Ovary (tissue), 9 donors: Measurements from ENCODE around the gene B4GAT1. TPM values are rescaled to one million over a fixed set of nuclear protein-coding genes. Genes with fewer than 3 reads are reported as not detected.

ENCODE experiments used
- DNase-seq, 5 donors: peaks; one replicate each; pipeline ENCODE4 v3.0.0-alpha.2; 2019 to 2020
- H3K27ac ChIP-seq, 2 donors: fragments of 200-600 bp; one replicate each; pipeline versions ENCODE4 v1.5.1 to v1.8.0; 2019 to 2022
- H3K27me3 ChIP-seq: fragments of 200-600 bp; one replicate; pipeline ENCODE4 v1.8.0; 2022
- H3K36me3 ChIP-seq: fragments of 200-600 bp; sonication (generic); one replicate; pipeline ENCODE4 v1.5.1; 2019
- H3K4me1 ChIP-seq: one replicate; pipeline ENCODE4 v1.8.1; 2013; ENCODE audit warnings: mild to moderate bottlenecking, moderate library complexity; ENCODE audit not compliant: insufficient read depth
- H3K4me3 ChIP-seq: fragments of 200-600 bp; sonication (generic); one replicate; pipeline ENCODE4 v1.5.1; 2017
- H3K9me3 ChIP-seq, 2 donors: fragments of 200-600 bp in 1 of 2; sonication (generic) in 1 of 2; one replicate each; pipeline versions ENCODE4 v1.5.1 to v1.8.1; 2013 to 2019; ENCODE audit warnings: mild to moderate bottlenecking in 1 of 2, moderate library complexity in 1 of 2
- CTCF ChIP-seq, 3 donors: fragments of 450-650 bp in 2 of 3; fragments of 200-600 bp in 1 of 3; IDR thresholded peaks; one replicate each; pipeline versions ENCODE4 v1.5.1 to v1.8.0; 2016 to 2022; ENCODE audit warnings: antibody characterized with exemption in 3 of 3, mild to moderate bottlenecking in 1 of 3
- EP300 ChIP-seq: sonication (generic); formaldehyde crosslinking; IDR thresholded peaks from one replicate; pipeline ENCODE4 v1.6.1; 2017; ENCODE audit warnings: antibody characterized with exemption
- POLR2A ChIP-seq: fragments of 450-650 bp; IDR thresholded peaks from one replicate; pipeline ENCODE4 v1.6.1; 2017; ENCODE audit warnings: antibody characterized with exemption, mild to moderate bottlenecking, moderate library complexity
- WGBS, 3 donors: extraction: QIAGEN DNeasy Blood & Tissue Kit in 1 of 3; methylation state at CpG; one replicate each; pipeline versions ENCODE4 v1.1.5 to v1.1.7; 2013 to 2017; 5-methylcytosine and 5-hydroxymethylcytosine counted together
- intact Hi-C, 4 donors: fragments of 100-400 bp; cut with DNase I; formaldehyde crosslinking; loops; one replicate each; pipeline versions ENCODE4 v1.11.0 to v1.15.1; 2022 to 2023
- polyA plus RNA-seq, 2 donors: library from polyadenylated mRNA; stranded (reverse); fragments of 200-250 nt in 1 of 2; fragments of 350-450 nt in 1 of 2; fragmentation: Illumina TruSeq in 1 of 2; extraction: RNeasy Lipid Tissue Mini Kit (QIAGEN cat#74804) in 1 of 2; gene quantifications; one replicate each; pipeline ENCODE4 v1.2.3, GENCODE V29; 2013 to 2014
- total RNA-seq, 7 donors: library from RNA; depleted of rRNA in 2 of 7; stranded (reverse); fragments of >200 nt in 2 of 7; fragmentation: NEBNext Ultra II Directional in 3 of 7; extraction: Animal tissue kit (Norgen Biotek cat#: 25700) in 3 of 7; gene quantifications; one replicate each; pipeline versions ENCODE4 v1.1.0 to v1.2.4, GENCODE V29; 2016 to 2023
- donor health status: DM: no; HTN: no; CAD: no; lungs with moderate emphysema.
- donor health status: DM: no; HTN: no; CAD: no.
- donor health status: Bipolar disorder and iron deficiency.
- donor health status: DM: yes; HTN: yes; CAD: no.
- donor health status: DM: no; HTN: no; CAD: no.
- donor health status: DM: yes; HTN: yes; CAD: no.

The B4GAT1 gene
- total and polyA plus RNA-seq, 9 donors = 30.7 to 54.2 (median 39.9) TPM

GRCh38 chr11:66335531-66336233, 11.7 kb downstream of the B4GAT1 start:
- Histone ChIP-seq H3K36me3 (no peaks in the 10 kb centered on the region), H3K27ac (peak overlapping the region in 1 of 2 donors; percentile 5), H3K4me3 (peak overlapping the region; percentile 44)

DNA sequence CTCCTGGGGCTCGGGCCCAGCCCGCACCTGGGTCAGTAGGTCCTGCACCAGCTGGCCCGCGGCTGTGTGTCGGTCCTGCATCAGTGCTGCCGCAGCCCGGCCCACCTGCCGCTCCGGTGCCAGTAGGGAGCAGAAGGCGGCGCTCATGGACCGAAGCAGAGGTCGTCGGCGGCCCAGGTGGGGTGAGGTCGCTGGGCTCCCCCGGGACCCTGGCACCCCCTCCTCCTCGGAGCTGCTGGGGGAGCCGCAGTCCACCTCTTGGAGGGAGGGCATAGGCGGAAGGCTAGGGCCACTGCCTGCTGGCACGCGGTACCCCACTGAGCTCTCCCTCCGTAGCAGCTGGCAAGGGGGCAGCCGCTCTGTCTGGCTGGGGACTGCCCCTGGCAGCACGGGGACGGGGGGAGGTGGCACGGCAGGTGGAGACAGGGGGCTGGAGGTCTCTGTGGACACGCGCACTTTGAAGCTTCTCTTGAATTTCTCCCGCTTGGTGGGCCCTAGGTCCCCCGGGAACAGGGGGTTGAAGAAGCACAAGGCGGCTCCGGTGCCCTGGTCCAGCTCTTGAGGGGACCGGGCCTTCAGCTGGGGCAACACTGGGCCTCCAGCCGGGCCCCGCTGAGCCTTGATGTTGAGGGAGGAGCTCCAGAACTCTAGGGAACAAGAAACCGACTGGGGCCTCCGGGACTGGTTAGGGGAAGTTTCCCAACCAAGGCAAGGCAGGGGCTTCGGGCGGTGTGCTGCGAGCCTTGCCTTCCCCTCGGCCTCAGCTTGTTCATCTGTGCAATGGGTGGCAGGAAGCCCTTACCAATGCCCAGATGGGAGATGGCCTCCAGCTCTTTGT, 12.6 kb downstream of the B4GAT1 start:
- DNase-seq = peak in 2 of 5 donors; percentile 31 to 41
- no peaks in the 10 kb centered on the region for H3K9me3 ChIP-seq
- TF ChIP-seq EP300 = no peak
- no peak for TF ChIP-seq POLR2A
- TF ChIP-seq CTCF (IDR thresholded peaks at IDR 0.05) = no peak
- H3K4me1 ChIP-seq = peaks cover 13% of the 10 kb centered on the region
- no peaks in the 10 kb centered on the region for H3K36me3 ChIP-seq
- H3K27ac ChIP-seq = no peak overlapping the region
- 77 to 80% (median 78%) methylated on average over 41 to 42 of the region's 42 CpGs for WGBS, 3 donors
- intact Hi-C loops = loop anchor here in 1 of 4 donors (10.0 kb wide), 1 partner anchor 50 kb away; the partner anchor contains the start of gene YIF1A
- H3K4me3 ChIP-seq = no peak overlapping the region
- H3K27me3 ChIP-seq = no peaks in the 10 kb centered on the region

More at GRCh38 chr11:66335531-66336233, 11.7 kb downstream of the B4GAT1 start:
- no peaks in the 10 kb centered on the region for H3K9me3 ChIP-seq
- intact Hi-C loops = loop anchor here in 1 of 4 donors (10.0 kb wide), 1 partner anchor 51 kb away; the partner anchor contains the start of gene YIF1A
- no peak for TF ChIP-seq CTCF (IDR thresholded peaks at IDR 0.05)
- no peak for TF ChIP-seq EP300
- no peak for TF ChIP-seq POLR2A
- 5 to 10% (median 7%) methylated on average over 28 to 35 of the region's 35 CpGs for WGBS, 3 donors
- no peaks in the 10 kb centered on the region for H3K27me3 ChIP-seq
- peak in 2 of 5 donors; percentile 32 to 47 for DNase-seq
- H3K4me1 ChIP-seq = peaks cover 13% of the 10 kb centered on the region

DNA sequence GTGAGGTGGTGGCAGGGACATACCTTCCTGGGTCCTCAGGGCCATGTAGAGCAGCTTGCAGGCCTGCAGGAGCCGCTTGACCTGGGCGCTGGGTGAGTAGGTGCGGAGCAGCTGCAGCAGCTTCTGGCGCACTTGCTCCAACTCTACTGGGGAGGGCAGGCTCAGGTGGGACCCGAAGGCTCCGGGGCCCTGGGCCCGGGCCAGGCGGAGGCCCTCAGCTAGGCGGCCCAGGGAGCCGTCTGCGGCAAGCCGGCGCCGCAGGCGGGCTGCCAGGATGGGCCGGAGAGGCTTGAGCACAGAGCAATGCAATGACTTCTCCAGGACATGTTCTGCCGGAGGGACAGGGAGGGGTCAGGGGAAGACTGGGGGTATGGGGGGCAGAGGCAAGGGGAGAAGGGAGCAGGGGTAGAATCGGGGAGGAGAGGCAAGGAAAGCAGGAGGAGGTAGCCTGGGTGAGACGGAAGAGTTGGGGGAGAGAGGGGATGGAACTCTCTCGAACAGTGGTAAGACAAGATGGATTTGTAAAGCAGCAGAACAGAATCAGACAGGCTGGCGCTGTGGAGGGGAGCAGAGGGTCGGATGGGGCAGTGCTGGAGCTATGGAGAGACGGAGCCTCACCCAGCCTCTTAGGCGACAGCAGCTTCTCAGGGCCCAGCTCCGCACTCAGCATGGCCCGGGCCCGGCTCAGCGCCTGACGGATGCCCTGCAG, 13.4 kb downstream of the B4GAT1 start:
- intact Hi-C loops = loop anchor here in 1 of 4 donors (10.0 kb wide), 1 partner anchor 49 kb away; the partner anchor contains the start of gene YIF1A
- no peaks in the 10 kb centered on the region for H3K27me3 ChIP-seq
- no peak overlapping the region for H3K27ac ChIP-seq
- peaks cover 13% of the 10 kb centered on the region for H3K4me1 ChIP-seq
- H3K9me3 ChIP-seq = no peaks in the 10 kb centered on the region
- peak in 2 of 5 donors; percentile 28 to 34 for DNase-seq
- H3K36me3 ChIP-seq = no peaks in the 10 kb centered on the region
- 82 to 88% (median 87%) methylated on average over 29 of the region's 29 CpGs for WGBS, 3 donors
- H3K4me3 ChIP-seq = no peak overlapping the region
- TF ChIP-seq EP300 = no peak
- no peak for TF ChIP-seq POLR2A
- no peak for TF ChIP-seq CTCF (IDR thresholded peaks at IDR 0.05)
